GM19238 (cell line): ENCODE measurements around the gene KRT71.

Source experiments
- DNase-seq: peaks from one replicate; pipeline ENCODE4 v3.0.0; 2011; ENCODE audit warnings: low spot score; ENCODE audit not compliant: insufficient read length

KRT71 gene

GRCh38 chr12:52497975-52498374, 55.0 kb downstream of the KRT71 start:
- no peak for DNase-seq

- DNase-seq = no peak
These were observed 56.3 kb downstream of the KRT71 start for GRCh38 chr12:52496590-52497071.

- DNase-seq = no peak
These were observed 56.9 kb downstream of the KRT71 start for GRCh38 chr12:52496054-52496453.

- no peak for DNase-seq
These were observed 57.6 kb downstream of the KRT71 start for GRCh38 chr12:52495389-52495788.

GRCh38 chr12:52494518-52494917, 58.4 kb downstream of the KRT71 start:
- no peak for DNase-seq

GRCh38 chr12:52494100-52494499, 58.8 kb downstream of the KRT71 start:
- no peak for DNase-seq
